Astrocyte (in vitro differentiated cells and primary cell): Measurements from ENCODE around the gene EIF4B. TPM values are rescaled to one million over a fixed set of nuclear protein-coding genes. Genes with fewer than 3 reads are reported as not detected.

Experiments
- DNase-seq: peaks from one replicate; pipeline ENCODE4 v3.0.0-alpha.2; 2010; ENCODE audit warnings: low read depth
- FAIRE-seq: peaks from 2 replicates; lab custom pipeline; 2011; peaks lifted over from hg19 to GRCh38; lab: Jason Lieb, UNC
- H2AFZ ChIP-seq: 2 replicates; pipeline ENCODE4 v1.6.0; 2012; ENCODE audit warnings: low read depth, low read length, inconsistent platforms
- H3K27ac ChIP-seq: 2 replicates; pipeline ENCODE4 v1.5.1; 2011; ENCODE audit warnings: low read depth, low read length, inconsistent platforms
- H3K27me3 ChIP-seq: 2 replicates; pipeline ENCODE4 v1.6.0; 2011; ENCODE audit warnings: low read length, inconsistent platforms; ENCODE audit not compliant: insufficient read depth
- H3K36me3 ChIP-seq: 2 replicates; pipeline ENCODE4 v1.5.1; 2011; ENCODE audit warnings: low read length, inconsistent platforms; ENCODE audit not compliant: insufficient read depth
- H3K4me1 ChIP-seq: 2 replicates; pipeline ENCODE4 v1.5.1; 2011; ENCODE audit warnings: low read length, inconsistent platforms; ENCODE audit not compliant: insufficient read depth
- H3K4me2 ChIP-seq: 2 replicates; pipeline ENCODE4 v1.6.0; 2012; ENCODE audit warnings: low read length, inconsistent platforms
- H3K4me3 ChIP-seq: 2 replicates; pipeline ENCODE4 v1.5.1; 2011; ENCODE audit warnings: low read depth, mild to moderate bottlenecking, low read length, inconsistent platforms; ENCODE audit not compliant: insufficient read depth
- H3K79me2 ChIP-seq: 2 replicates; pipeline ENCODE4 v1.6.0; 2012; ENCODE audit warnings: mild to moderate bottlenecking, low read length, inconsistent platforms; ENCODE audit not compliant: insufficient read depth
- H3K9ac ChIP-seq: 2 replicates; pipeline ENCODE4 v1.6.0; 2012; ENCODE audit warnings: mild to moderate bottlenecking, low read length, inconsistent platforms
- H3K9me3 ChIP-seq: 2 replicates; pipeline ENCODE4 v1.5.1; 2012; ENCODE audit warnings: low read depth, mild to moderate bottlenecking, low read length, inconsistent platforms; ENCODE audit not compliant: insufficient read depth
- H4K20me1 ChIP-seq: 2 replicates; pipeline ENCODE4 v1.6.0; 2012; ENCODE audit warnings: low read length, inconsistent platforms; ENCODE audit not compliant: insufficient read depth
- H3K27ac Mint-ChIP-seq: one replicate; pipeline ENCODE4 v1.8.0; 2021; ENCODE audit warnings: mild to moderate bottlenecking, mixed read lengths; ENCODE audit not compliant: unreplicated experiment
- H3K27me3 Mint-ChIP-seq: one replicate; pipeline ENCODE4 v1.8.0; 2021; ENCODE audit warnings: low read depth, mixed read lengths; ENCODE audit not compliant: unreplicated experiment
- H3K36me3 Mint-ChIP-seq: one replicate; pipeline ENCODE4 v1.8.0; 2021; ENCODE audit warnings: low read depth, mixed read lengths; ENCODE audit not compliant: unreplicated experiment
- H3K4me1 Mint-ChIP-seq: one replicate; pipeline ENCODE4 v1.8.0; 2021; ENCODE audit warnings: low read depth, mixed read lengths; ENCODE audit not compliant: unreplicated experiment
- H3K4me3 Mint-ChIP-seq: one replicate; pipeline ENCODE4 v1.8.0; 2021; ENCODE audit warnings: mild to moderate bottlenecking, moderate library complexity, mixed read lengths; ENCODE audit not compliant: unreplicated experiment
- H3K9me3 Mint-ChIP-seq: one replicate; pipeline ENCODE4 v1.8.0; 2021; ENCODE audit warnings: mild to moderate bottlenecking, mixed read lengths; ENCODE audit not compliant: unreplicated experiment
- CTCF ChIP-seq: IDR thresholded peaks from 2 replicates; pipeline ENCODE4 v1.5.1; 2011; ENCODE audit warnings: low read depth, mild to moderate bottlenecking, inconsistent platforms, low read length, moderate library complexity; ENCODE audit not compliant: insufficient read depth
- EZH2 ChIP-seq: IDR thresholded peaks from 2 replicates; pipeline ENCODE4 v1.6.1; 2012; ENCODE audit warnings: mild to moderate bottlenecking, low read length, inconsistent platforms; ENCODE audit not compliant: insufficient read depth
- total RNA-seq: library from RNA; stranded (reverse); gene quantifications from 2 replicates; pipeline ENCODE4 v1.2.1, GENCODE V29; 2021

The EIF4B gene
- total RNA-seq, 1 donor from 2014 or later: 242 TPM

- H4K20me1 ChIP-seq: no peaks in the 10 kb centered on the region
- H3K36me3 ChIP-seq: no peaks in the 10 kb centered on the region
- H3K27me3 Mint-ChIP-seq: no peaks in the 10 kb centered on the region
- no peaks in the 10 kb centered on the region for H3K36me3 Mint-ChIP-seq
- DNase-seq (no peak), FAIRE-seq (no peak)
- H3K4me1 Mint-ChIP-seq: peaks cover 20% of the 10 kb centered on the region
- H3K4me2 ChIP-seq: no peak overlapping the region
- H3K9ac ChIP-seq: no peak overlapping the region
- H3K27ac Mint-ChIP-seq: no peak overlapping the region
- H3K9me3 ChIP-seq: no peaks in the 10 kb centered on the region
- TF ChIP-seq EZH2: no peak
- no peak for TF ChIP-seq CTCF
- no peaks in the 10 kb centered on the region for H3K9me3 Mint-ChIP-seq
- H3K27me3 ChIP-seq: no peaks in the 10 kb centered on the region
- H2AFZ ChIP-seq: no peak overlapping the region
- H3K27ac ChIP-seq: no peak overlapping the region
- H3K4me3 Mint-ChIP-seq: no peak overlapping the region
- H3K4me1 ChIP-seq: peaks cover 10% of the 10 kb centered on the region
- no peaks in the 10 kb centered on the region for H3K79me2 ChIP-seq
- no peak overlapping the region for H3K4me3 ChIP-seq
Observed at GRCh38 chr12:52969828-52970569, 36.3 kb upstream of the EIF4B start.

GRCh38 chr12:52971679-52972329, 34.5 kb upstream of the EIF4B start:
- no peak overlapping the region for H3K4me3 ChIP-seq
- peaks cover 19% of the 10 kb centered on the region for H3K4me1 ChIP-seq
- Mint-ChIP-seq H3K4me3 (peak overlapping the region; percentile 36), H3K9me3 (no peaks in the 10 kb centered on the region), H3K4me1 (peaks cover 34% of the 10 kb centered on the region), H3K27ac (peak overlapping the region; percentile 89), H3K27me3 (no peaks in the 10 kb centered on the region), H3K36me3 (no peaks in the 10 kb centered on the region)
- H2AFZ ChIP-seq: no peak overlapping the region
- H3K79me2 ChIP-seq: no peaks in the 10 kb centered on the region
- H3K4me2 ChIP-seq: peak overlapping the region; percentile 36
- TF ChIP-seq CTCF: no peak
- TF ChIP-seq EZH2: no peak
- peak; percentile 47 for DNase-seq
- no peaks in the 10 kb centered on the region for H3K36me3 ChIP-seq
- no peaks in the 10 kb centered on the region for H3K27me3 ChIP-seq
- no peak for FAIRE-seq
- no peaks in the 10 kb centered on the region for H3K9me3 ChIP-seq
- no peaks in the 10 kb centered on the region for H4K20me1 ChIP-seq
- no peak overlapping the region for H3K27ac ChIP-seq
- no peak overlapping the region for H3K9ac ChIP-seq

GRCh38 chr12:52975204-52975603, 31.1 kb upstream of the EIF4B start:
- H3K4me1 ChIP-seq: peaks cover 19% of the 10 kb centered on the region
- H3K4me2 ChIP-seq: peak overlapping the region; percentile 31
- H3K27me3 Mint-ChIP-seq: no peaks in the 10 kb centered on the region
- H3K36me3 ChIP-seq: no peaks in the 10 kb centered on the region
- DNase-seq (no peak), FAIRE-seq (no peak)
- H3K79me2 ChIP-seq: no peaks in the 10 kb centered on the region
- H2AFZ ChIP-seq: peak overlapping the region; percentile 47
- H3K9me3 Mint-ChIP-seq: no peaks in the 10 kb centered on the region
- no peaks in the 10 kb centered on the region for H4K20me1 ChIP-seq
- H3K4me3 Mint-ChIP-seq: no peak overlapping the region
- no peak overlapping the region for H3K9ac ChIP-seq
- H3K36me3 Mint-ChIP-seq: no peaks in the 10 kb centered on the region
- H3K4me1 Mint-ChIP-seq: peaks cover 48% of the 10 kb centered on the region
- H3K4me3 ChIP-seq: no peak overlapping the region
- H3K27ac Mint-ChIP-seq: no peak overlapping the region
- H3K27me3 ChIP-seq: no peaks in the 10 kb centered on the region
- TF ChIP-seq CTCF: no peak
- TF ChIP-seq EZH2: no peak
- H3K9me3 ChIP-seq: no peaks in the 10 kb centered on the region
- no peak overlapping the region for H3K27ac ChIP-seq
